HEK293T (cell line): ENCODE results near the gene CRY2.

ENCODE experiments used
- BHLHE40 ChIP-seq: fragments of 450-650 bp; IDR thresholded peaks from 2 replicates; pipeline ENCODE4 v1.6.1; 2016; ENCODE audit warnings: mild to moderate bottlenecking, moderate library complexity, borderline replicate concordance
- ELF4 ChIP-seq: fragments of 450-650 bp; IDR thresholded peaks from 2 replicates; pipeline ENCODE4 v1.6.1; 2017; ENCODE audit warnings: antibody characterized with exemption
- FOXM1 ChIP-seq: fragments of 450-650 bp; IDR thresholded peaks from 2 replicates; pipeline ENCODE4 v1.6.1; 2017; ENCODE audit warnings: mild to moderate bottlenecking, borderline replicate concordance
- HDGF ChIP-seq: fragments of 450-650 bp; IDR thresholded peaks from 2 replicates; pipeline ENCODE4 v1.6.1; 2017; ENCODE audit warnings: antibody characterized with exemption, borderline replicate concordance
- NFRKB ChIP-seq: fragments of 450-650 bp; IDR thresholded peaks from 2 replicates; pipeline ENCODE4 v1.6.1; 2016; ENCODE audit warnings: mild to moderate bottlenecking, moderate library complexity
- SP1 ChIP-seq: fragments of 450-650 bp; IDR thresholded peaks from 2 replicates; pipeline ENCODE4 v1.6.1; 2017
- SUZ12 ChIP-seq: fragments of 450-650 bp; IDR thresholded peaks from 2 replicates; pipeline ENCODE4 v1.6.1; 2016; ENCODE audit warnings: mild to moderate bottlenecking
- ZNF384 ChIP-seq: fragments of 450-650 bp; IDR thresholded peaks from 2 replicates; pipeline ENCODE4 v1.6.1; 2016

- no peak for TF ChIP-seq FOXM1
- TF ChIP-seq NFRKB = no peak
- no peak for TF ChIP-seq BHLHE40
- TF ChIP-seq SP1 = no peak
- TF ChIP-seq SUZ12 = no peak
- no peak for TF ChIP-seq ELF4
- no peak for TF ChIP-seq HDGF
- no peak for TF ChIP-seq ZNF384
These were observed 30.6 kb downstream of the CRY2 start for GRCh38 chr11:45877845-45878244.
